ENCODE measurements around the gene PNPLA6.
"Not testable (repeated sequence)": the region's sequence is repeated elsewhere in the genome, so short reads cannot be mapped to it uniquely, and the experiment has no call there.

The PNPLA6 gene

DNA sequence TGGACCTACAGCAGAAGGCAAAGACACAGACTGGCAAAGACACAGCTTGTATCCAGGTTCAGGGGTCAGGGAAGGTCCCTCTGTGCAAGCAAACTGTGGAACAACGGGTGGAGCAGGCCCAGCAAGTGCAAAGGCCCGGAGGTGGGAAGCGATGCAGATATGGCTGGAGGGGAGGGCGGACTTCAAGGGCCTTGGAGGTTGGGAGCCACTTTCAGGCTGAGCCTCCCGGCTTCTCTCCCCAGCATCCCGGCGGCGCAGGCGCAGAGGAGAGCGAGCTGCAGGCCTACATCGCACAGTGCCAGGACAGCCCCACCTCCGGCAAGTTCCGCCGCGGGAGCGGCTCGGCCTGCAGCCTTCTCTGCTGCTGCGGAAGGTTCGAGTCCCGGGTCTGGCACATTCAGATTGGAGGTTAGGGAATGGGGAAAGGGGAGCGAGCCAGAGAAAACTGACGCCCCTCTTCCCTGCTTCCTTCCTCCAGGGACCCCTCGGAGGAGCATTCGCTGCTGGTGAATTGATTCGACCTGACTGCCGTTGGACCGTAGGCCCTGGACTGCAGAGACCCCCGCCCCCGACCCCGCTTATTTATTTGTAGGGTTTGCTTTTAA is 2.1 kb upstream of the PNPLA6 start:
- DNase-seq (ENCODE audit: low read depth in 2 of 2), result no peak

DNA sequence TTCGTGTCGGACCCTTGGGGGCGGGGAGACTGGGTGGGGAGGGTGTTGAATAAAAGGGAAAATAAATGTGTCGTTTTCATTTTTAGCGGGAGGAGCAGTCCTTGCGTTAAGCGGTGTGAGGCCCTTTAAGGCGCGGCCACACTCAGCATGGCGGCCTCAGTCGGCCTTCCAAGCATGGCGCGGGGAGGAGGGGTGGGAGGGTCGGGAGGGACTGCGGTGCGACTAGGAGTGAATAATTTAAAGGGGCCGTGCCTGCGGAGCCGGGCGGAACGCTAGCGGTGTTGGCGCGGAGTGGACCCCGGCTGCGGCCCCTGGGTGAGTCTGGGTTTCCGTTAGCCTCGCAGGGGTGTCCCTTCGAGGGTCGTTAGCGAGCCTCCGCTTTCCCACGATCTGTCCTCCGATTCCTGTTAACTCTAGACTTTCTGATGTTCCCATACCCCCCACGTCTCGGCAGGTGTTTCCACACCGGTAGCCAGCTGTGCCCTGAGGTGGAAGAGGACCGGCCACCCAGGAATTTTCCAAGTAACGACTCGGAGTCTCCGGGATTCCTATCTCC is 1.5 kb upstream of the PNPLA6 start:
- DNase-seq (ENCODE audit: low read depth in 2 of 2), result peak; percentile 71 to 74

DNA sequence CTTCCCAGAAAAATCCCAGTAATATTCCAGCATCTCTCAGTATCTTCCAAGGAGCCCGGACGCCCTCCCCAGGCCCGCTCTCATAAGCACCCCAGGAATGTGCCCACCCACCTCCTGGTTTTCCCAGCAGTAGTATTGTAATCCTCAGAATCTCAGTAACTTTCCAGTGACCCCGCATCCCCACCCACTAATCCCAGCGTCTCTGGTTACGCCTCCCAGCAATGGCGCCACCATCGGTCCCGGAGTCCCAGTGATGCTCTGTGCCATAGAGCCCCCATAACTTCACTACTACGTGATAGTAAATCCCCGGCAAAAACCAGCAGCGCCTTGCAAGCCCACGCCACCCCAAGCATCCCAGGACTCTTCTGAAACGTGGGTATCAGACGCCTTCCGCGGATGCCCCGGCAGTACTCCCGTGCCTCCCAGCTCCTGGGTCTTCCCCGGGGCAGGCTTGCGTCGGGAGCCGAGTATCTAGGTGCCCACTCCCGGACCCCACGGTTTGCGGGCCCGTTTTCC is 928 bp upstream of the PNPLA6 start:
- peak in 1 of 2 donors; percentile 23 for DNase-seq (ENCODE audit: low read depth in 2 of 2)

DNA sequence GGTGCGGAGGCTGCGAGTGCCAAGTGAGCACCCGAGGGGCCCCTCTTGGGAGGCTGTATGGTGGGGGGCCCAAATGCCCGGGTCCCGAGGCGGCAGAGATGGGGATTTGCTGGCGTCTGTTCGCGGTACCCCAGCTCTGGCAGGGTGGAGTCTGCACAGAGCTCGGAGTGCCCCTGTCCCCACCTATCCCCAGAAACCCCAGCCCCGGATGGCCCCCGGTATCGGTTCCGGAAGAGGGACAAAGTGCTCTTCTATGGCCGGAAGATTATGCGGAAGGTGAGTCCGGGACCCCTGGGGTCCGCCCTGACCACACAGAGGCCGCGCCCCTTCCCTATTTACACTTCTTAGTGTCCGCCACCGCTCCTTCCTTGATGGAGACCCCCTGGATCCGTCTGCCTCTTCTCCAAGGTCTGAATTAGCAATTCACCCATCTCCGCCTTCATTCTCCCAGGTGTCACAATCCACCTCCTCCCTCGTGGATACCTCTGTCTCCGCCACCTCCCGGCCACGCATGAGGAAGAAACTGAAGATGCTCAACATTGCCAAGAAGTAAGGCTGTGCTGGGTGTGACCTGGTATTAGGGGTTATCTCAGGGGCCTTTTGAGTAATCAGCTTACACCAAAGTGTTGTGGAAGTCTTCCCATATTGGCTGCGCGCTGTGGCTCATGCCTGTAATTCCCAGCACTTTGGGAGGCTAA is 630 bp downstream of the PNPLA6 start:
- DNase-seq (ENCODE audit: low read depth in 2 of 2), result no peak

DNA sequence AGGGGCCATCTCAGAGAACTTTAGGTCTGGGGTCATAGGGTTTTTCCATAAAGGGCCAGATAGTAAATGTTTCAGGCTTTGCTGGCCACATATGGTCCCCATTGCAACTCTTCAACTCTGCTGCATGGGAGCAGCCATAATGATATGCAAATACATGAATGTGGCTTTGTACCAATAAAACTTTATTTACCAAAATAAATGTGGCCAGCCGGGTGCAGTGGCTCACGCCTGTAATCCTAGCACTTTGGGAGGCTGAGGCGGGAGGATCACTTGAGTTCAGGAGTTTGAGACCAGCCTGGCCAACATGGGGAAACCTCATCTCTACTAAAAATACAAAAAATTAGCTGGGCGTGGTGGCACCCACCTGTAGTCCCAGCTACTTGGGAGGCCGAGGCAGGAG is 3.5 kb downstream of the PNPLA6 start:
- not testable (repeated sequence) for DNase-seq (ENCODE audit: low read depth in 2 of 2)

DNA sequence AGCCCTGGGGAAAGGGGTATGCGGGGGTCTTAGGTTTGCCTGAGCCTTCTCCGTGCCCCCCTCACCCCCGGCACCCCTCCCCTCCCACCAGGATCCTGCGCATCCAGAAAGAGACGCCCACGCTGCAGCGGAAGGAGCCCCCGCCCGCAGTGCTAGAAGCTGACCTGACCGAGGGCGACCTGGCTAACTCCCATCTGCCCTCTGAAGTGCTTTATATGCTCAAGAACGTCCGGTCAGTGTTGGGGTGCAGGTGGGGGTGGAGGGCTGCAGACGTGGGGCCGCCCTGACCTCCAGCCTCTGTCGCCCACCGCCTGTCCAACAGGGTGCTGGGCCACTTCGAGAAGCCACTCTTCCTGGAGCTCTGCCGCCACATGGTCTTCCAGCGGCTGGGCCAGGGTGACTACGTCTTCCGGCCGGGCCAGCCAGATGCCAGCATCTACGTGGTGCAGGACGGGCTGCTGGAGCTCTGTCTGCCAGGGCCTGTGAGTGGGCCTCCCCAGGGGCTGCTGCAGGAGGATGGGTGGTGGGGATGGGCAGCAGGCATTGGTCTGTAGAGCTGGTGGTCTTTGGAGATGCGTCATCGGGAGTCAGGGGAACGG is 4.4 kb downstream of the PNPLA6 start:
- DNase-seq (ENCODE audit: low read depth in 2 of 2), result no peak

DNA sequence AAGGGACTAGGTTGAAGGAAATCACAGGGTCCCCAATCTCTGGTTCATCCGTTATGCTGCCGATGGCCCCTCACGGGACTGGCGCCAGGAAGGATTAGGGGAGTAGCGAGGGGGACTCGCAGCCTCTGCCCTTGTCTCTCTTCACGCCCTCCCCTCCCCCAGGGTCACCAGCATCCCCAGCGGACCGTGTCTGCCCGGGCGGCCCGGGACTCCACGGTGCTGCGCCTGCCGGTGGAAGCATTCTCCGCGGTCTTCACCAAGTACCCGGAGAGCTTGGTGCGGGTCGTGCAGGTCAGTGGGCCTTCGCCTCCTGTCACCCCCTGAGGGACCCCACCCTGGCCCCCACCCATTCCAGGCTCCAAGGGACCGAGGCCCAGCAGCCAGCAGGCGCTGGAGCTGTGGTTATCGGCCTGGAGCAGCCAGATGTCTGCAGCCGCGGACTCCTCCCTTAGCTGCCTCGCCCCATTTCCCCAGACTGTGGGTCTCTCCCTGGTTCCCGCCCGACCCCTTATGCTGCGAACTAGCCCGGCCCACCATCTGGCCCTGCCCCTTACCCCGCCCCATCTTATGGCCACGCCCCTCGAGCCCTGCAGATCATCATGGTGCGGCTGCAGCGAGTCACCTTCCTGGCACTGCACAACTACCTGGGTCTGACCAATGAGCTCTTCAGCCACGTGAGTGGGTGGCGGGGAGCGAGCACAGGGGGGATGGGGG is 5.4 kb downstream of the PNPLA6 start:
- peak; percentile 37 to 57 for DNase-seq (ENCODE audit: low read depth in 2 of 2)

DNA sequence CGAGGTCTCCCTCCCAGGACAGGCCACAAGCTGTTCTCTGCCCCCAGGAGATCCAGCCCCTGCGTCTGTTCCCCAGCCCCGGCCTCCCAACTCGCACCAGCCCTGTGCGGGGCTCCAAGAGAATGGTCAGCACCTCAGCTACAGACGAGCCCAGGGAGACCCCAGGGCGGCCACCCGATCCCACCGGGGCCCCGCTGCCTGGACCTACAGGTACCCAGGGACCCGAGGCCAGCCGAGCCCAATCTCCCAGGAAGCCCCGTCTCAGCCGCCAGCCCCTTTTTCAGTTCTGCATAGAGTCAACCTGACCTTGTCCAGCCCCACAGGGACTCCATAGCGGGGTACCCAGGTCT is 5.9 kb downstream of the PNPLA6 start:
- DNase-seq (ENCODE audit: low read depth in 2 of 2), result no peak

DNA sequence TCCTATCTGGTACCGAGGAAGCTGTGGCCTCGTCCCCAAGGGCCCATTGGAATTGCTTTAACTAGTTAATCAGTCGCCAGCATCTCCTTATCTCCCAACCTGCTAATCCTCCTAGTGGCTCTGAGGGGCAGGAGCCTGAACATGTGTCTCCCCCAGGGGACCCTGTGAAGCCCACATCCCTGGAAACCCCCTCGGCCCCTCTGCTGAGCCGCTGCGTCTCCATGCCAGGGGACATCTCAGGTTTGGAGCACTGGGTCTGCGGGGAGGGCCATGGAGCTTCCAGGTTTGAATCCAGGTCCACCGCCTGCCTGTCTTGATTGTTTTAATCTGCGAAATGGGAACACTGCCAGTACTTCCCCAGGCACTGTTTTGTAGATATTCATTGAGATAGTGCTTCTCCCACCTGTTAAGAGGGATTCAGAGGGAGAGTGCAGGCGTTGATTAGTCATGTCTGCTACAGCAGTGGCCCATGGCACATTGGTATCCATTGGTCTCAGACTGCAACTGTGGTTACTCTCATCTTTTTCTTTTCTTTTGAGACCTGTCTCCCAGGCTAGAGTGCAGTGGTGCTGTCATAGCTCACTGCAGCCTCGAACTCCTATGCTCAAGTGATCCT is 6.4 kb downstream of the PNPLA6 start:
- DNase-seq (ENCODE audit: low read depth in 2 of 2), result no peak

DNA sequence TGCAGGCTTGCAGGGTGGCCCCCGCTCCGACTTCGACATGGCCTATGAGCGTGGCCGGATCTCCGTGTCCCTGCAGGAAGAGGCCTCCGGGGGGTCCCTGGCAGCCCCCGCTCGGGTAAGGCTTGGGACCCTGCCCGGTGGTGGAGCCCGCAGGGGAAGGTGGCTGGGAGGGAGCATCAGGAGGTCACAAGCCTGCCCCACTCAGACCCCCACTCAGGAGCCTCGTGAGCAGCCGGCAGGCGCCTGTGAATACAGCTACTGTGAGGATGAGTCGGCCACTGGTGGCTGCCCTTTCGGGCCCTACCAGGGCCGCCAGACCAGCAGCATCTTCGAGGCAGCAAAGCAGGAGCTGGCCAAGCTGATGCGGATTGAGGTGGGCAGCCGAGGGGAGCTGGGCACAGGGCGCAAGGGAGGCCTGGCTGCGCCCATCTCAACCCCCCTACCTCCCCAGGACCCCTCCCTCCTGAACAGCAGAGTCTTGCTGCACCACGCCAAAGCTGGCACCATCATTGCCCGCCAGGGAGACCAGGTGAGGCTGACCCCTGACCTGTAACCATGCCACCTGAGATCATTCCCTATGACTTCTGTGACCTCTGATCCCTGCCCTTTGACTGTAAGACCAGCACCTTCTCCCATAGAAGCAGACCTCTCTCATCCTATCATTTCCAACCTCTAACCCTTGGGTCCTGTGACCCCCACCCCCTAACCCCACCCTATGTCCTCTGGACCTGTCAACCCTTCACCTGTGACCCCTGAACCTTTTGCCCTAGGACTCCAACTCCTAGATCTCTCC is 7.2 kb downstream of the PNPLA6 start:
- no peak for DNase-seq (ENCODE audit: low read depth in 2 of 2)

DNA sequence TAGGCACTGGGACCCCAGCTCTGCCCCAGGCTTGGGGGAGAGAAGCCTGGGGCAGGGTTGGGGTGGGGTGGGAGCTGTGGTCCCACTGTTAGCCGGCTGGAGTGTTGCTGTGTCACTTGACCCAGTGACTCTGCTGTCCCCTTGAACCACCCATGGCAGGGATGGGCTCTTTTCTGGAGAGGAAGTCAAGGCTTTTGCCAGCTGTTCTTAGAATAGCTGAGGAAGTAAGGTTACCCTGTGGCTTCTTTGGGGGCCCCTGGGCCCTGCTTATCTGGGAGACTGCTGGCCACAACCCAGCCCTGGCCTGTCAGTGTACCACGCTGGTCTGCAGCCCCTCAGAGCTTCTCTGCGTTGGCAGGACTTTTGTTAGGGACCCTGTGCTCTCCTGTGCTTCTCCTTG is 9.1 kb downstream of the PNPLA6 start:
- no peak for DNase-seq (ENCODE audit: low read depth in 2 of 2)

DNA sequence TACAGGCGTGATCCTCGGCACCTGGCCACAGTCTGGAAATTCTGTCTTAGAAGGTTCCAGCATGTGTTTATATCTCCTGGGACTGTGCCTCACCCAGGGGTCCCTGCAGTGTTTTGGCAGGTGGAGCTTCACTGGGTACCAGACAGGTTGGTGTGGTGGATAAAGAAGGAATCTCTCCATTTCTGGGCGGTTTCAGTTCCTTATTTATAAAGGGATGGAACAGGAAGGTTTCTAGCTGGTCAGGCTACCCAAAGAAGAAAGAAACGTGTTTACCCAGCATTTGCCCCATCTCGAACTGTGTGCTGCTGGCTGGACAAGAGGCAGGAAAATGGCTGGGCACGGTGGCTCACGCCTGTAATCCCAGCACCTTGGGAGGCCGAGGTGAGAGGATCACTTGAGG is 9.8 kb downstream of the PNPLA6 start:
- no peak for DNase-seq (ENCODE audit: low read depth in 2 of 2)

DNA sequence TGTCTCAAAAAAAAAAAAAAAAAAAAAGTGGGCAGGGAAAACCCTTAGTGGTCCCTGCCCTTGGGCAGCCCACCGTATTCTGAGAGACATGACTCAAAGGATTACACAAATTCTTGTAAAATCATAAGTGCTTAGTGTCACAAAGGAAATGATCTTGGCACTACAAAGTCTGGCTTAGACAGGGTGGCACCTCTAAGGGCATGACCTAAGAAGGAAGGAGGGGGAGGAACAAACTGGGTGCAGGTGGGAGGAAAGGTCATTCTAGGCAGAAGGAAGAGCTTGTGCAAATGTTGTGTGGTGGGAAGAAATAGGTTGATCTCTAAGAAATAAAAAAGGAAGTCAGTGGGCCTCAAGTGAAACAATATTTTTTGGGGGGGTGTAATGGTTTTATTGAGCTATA is 10.4 kb downstream of the PNPLA6 start:
- DNase-seq (ENCODE audit: low read depth in 2 of 2), result no peak

DNA sequence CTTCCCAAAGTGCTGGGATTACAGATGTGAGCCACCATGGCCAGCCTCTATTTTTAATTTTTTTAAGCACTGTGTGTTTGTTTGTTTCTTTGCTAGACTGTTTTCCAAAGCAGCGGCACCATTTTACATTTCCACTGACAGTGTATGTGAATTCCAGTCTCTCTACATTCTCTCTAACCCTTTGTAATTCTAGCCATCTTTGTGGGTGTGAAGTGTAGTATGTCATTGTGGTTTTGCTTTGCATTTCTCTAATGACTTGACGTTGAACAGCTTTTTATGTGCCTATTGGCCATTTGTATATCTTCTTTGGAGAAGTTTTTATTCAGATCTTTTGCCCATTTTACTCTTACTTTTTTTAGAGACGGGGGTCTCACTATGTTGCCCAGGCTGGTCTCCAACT is 11.6 kb downstream of the PNPLA6 start:
- no peak for DNase-seq (ENCODE audit: low read depth in 2 of 2)

DNA sequence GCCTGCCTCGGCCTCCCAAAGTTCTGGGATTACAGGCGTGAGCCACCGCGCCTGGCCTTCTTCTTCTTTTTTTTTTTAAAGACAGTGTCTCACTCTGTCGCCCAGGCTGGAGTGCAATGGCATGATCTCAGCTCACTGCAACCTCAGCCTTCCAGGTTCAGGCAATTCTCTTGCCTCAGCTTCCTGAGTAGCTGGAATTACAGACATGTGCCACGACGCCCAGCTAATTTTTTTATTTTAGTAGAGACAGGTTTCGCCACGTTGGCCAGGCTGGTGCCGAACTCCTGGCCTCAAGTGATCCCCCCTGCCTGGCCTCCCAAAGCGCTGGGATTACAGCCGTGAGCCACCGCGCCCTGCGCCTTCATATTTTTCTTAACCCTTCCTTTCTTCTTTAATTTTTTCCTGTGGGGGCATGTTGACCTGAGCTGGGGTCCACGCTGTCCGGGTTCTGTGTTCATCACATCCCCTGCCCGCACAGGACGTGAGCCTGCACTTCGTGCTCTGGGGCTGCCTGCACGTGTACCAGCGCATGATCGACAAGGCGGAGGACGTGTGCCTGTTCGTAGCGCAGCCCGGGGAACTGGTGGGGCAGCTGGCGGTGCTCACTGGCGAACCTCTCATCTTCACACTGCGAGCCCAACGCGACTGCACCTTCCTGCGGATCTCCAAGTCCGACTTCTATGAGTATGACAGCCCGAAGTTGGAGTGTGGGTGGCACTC is 14.1 kb downstream of the PNPLA6 start:
- no peak for DNase-seq (ENCODE audit: low read depth in 2 of 2)

DNA sequence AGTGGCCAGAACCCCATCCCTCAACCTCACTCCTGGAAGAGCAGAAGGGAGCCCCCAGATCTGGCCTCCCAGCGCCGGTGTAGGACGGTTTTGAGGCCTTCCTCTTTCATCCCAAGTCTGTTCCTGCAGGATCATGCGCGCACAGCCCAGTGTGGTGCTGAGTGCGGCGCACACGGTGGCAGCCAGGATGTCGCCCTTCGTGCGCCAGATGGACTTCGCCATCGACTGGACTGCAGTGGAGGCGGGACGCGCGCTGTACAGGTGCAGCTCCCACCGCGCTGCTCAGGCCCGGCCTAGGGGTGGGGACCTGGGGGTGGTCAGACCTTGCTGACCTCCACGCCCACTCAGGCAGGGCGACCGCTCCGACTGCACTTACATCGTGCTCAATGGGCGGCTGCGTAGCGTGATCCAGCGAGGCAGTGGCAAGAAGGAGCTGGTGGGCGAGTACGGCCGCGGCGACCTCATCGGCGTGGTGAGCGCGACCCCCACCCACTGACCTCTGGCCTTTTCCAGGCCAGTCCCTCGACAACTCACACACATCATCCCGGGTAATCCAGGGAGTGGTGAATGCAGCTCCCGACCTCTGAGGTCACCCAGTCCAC is 14.8 kb downstream of the PNPLA6 start:
- DNase-seq (ENCODE audit: low read depth in 2 of 2), result no peak

DNA sequence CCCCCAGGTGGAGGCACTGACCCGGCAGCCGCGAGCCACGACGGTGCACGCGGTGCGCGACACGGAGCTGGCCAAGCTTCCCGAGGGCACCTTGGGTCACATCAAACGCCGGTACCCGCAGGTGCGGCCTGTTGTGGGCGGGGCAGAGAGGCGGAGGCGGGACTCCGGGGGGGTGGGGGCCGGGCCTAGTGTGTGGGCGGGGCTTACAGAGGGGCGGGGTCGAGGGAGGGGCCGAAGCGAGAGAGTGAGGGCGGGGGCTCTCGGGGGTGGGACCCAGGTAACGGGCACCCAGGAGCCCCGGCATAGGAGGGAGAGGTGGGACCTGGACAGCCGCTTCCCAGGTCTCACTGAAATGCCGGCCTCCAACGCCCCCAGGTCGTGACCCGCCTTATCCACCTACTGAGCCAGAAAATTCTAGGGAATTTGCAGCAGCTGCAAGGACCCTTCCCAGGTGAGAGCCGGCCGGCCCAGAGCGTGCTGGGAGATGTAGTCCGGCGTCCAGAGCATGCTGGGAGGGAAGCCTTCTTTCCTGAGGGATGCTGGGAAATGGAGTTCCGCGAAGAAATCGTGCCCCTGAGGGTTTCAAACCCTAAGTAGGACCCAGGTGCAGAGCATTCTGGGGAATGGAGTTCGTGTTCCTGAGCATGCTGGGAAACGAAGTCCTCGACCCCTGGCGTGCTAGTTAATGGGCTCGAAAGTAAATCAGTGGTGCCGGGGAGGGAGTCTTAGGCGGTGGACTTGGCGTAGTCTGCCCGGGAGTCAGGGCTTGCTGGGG is 15.7 kb downstream of the PNPLA6 start:
- no peak for DNase-seq (ENCODE audit: low read depth in 2 of 2)

DNA sequence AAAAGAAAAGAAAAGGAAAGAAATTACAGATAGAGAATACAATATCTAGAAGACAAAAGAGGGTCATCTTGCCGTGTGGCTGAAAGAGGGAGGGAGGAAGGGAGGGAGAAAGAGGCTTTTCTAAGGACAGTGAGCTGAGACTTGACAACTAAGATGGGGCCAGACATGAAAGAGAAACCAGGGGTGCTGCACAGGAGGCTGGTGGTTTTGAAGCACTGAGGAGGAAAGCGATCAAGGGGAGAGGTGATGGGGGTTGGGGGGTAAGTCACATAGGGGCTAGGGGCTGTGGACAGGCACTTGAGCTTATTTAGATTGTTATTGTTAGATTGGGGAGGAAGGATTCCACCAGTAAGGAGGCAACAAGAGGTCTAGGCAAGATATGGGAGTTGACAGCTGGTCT is 17.3 kb downstream of the PNPLA6 start:
- no peak for DNase-seq (ENCODE audit: low read depth in 2 of 2)

DNA sequence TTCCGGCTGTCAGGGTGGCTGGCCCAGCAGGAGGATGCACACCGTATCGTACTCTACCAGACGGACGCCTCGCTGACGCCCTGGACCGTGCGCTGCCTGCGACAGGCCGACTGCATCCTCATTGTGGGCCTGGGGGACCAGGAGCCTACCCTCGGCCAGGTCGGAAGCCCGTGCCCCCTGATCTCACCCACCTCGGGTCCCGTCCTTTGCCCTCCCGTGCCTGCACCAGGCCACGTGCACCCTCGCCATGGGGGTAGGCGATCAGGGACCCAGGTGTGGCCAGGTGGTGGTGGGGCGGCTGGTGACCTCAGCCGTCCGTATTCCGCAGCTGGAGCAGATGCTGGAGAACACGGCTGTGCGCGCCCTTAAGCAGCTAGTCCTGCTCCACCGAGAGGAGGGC is 19.0 kb downstream of the PNPLA6 start:
- DNase-seq (ENCODE audit: low read depth in 2 of 2), result no peak

Data from stimulated activated CD8-positive, alpha-beta memory T cell treated with anti-CD3 and anti-CD28 coated beads, Interleukin-2, amount 100 ng/mL, for 48 hours (primary cell).